HG03159 (cell line): ENCODE measurements around the gene SESTD1.
"Not testable (repeated sequence)": the region's sequence is repeated elsewhere in the genome, so short reads cannot be mapped to it uniquely, and the experiment has no call there.

Experiments used
- ATAC-seq: cut with Tn5 transposase; IDR thresholded peaks from one replicate; pipeline ENCODE4 v1.9.1; 2021; ENCODE audit warnings: mild to moderate bottlenecking, moderate library complexity; ENCODE audit not compliant: unreplicated experiment

The SESTD1 gene

GRCh38 chr2:179268277-179268925, 3.8 kb upstream of the SESTD1 start:
- ATAC-seq: peak; percentile 34

GRCh38 chr2:179266271-179266670, 1.6 kb upstream of the SESTD1 start:
- ATAC-seq: no peak

GRCh38 chr2:179265082-179265510, 464 bp upstream of the SESTD1 start:
- no peak for ATAC-seq

- ATAC-seq: peak; percentile 38
Measured at GRCh38 chr2:179263446-179264367, 925 bp downstream of the SESTD1 start.

- ATAC-seq: no peak
Measured at GRCh38 chr2:179263015-179263414, 1.6 kb downstream of the SESTD1 start.

- no peak for ATAC-seq
Measured at GRCh38 chr2:179262077-179262660, 2.5 kb downstream of the SESTD1 start.

- no peak for ATAC-seq
Measured at GRCh38 chr2:179261151-179261825, 3.3 kb downstream of the SESTD1 start.

- no peak for ATAC-seq
Measured at GRCh38 chr2:179260224-179260623, 4.4 kb downstream of the SESTD1 start.

GRCh38 chr2:179255129-179255528, 9.5 kb downstream of the SESTD1 start:
- ATAC-seq: peak; percentile 38

- peak; percentile 65 for ATAC-seq
Measured at GRCh38 chr2:179253226-179253625, 11.4 kb downstream of the SESTD1 start.

- ATAC-seq: peak; percentile 36
Measured at GRCh38 chr2:179252423-179252822, 12.2 kb downstream of the SESTD1 start.

- ATAC-seq: no peak
Measured at GRCh38 chr2:179251870-179252269, 12.8 kb downstream of the SESTD1 start.

GRCh38 chr2:179250848-179251504, 13.7 kb downstream of the SESTD1 start:
- ATAC-seq: no peak

- no peak for ATAC-seq
Measured at GRCh38 chr2:179250095-179250494, 14.5 kb downstream of the SESTD1 start.

- no peak for ATAC-seq
Measured at GRCh38 chr2:179248024-179248348, 16.6 kb downstream of the SESTD1 start.

- ATAC-seq: no peak
Measured at GRCh38 chr2:179247318-179248023, 17.2 kb downstream of the SESTD1 start.

- not testable (repeated sequence) for ATAC-seq
Measured at GRCh38 chr2:179245843-179246242, 18.8 kb downstream of the SESTD1 start.

- ATAC-seq: no peak
Measured at GRCh38 chr2:179243046-179243445, 21.6 kb downstream of the SESTD1 start.

- ATAC-seq: no peak
Measured at GRCh38 chr2:179240481-179241451, 23.9 kb downstream of the SESTD1 start.
